ENCODE measurements around the gene SLC38A3. TPM values are rescaled to one million over a fixed set of nuclear protein-coding genes. Genes with fewer than 3 reads are reported as not detected.

The SLC38A3 gene
- total RNA-seq, 1 donor from 2014 or later, result 0.17 TPM

- peaks cover 4% of the 10 kb centered on the region for H3K27me3 Mint-ChIP-seq (ENCODE audit: insufficient read depth, low read depth)
- TF ChIP-seq, protein P1, sequence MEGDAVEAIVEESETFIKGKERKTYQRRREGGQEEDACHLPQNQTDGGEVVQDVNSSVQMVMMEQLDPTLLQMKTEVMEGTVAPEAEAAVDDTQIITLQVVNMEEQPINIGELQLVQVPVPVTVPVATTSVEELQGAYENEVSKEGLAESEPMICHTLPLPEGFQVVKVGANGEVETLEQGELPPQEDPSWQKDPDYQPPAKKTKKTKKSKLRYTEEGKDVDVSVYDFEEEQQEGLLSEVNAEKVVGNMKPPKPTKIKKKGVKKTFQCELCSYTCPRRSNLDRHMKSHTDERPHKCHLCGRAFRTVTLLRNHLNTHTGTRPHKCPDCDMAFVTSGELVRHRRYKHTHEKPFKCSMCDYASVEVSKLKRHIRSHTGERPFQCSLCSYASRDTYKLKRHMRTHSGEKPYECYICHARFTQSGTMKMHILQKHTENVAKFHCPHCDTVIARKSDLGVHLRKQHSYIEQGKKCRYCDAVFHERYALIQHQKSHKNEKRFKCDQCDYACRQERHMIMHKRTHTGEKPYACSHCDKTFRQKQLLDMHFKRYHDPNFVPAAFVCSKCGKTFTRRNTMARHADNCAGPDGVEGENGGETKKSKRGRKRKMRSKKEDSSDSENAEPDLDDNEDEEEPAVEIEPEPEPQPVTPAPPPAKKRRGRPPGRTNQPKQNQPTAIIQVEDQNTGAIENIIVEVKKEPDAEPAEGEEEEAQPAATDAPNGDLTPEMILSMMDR (IDR thresholded peaks at IDR 0.05), result no peak
- TF ChIP-seq EZH2 (IDR thresholded peaks at IDR 0.05) (no peak), EZH2phosphoT487 (IDR thresholded peaks at IDR 0.05) (no peak)
- H3K27ac ChIP-seq, result no peak overlapping the region
Measured at GRCh38 chr3:50183755-50184154, 21.3 kb upstream of the SLC38A3 start.

DNA sequence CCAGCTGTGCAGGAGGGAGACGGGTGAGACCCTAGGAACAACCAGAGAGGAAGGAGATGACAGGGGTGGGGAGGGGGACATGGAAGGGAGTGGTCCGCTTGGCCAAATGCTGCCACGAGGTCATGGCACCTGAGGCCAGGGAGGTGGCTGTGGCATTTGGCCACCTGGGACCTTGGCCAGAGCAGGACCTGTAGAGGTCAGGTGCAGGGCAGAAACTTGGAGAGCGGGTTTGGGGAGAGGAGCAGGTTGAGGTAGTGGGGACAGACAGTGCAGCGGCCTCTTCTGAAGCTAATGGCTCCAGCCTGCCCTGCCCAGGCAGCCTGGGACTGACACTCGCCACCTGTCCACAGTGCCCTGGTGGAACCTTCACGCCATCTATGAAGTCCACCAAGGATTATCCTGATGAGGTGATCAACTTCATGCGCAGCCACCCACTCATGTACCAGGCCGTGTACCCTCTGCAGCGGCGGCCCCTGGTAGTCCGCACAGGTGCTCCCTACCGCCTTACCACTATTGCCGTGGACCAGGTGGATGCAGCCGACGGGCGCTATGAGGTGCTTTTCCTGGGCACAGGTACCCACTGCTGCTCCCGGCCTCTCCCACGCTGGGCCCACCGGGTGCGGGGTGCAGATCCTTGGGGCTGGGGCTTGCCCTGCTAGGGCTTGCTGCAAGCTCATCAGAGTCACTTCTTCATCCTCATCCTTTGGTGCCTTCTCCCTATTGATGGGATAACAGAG is 20.7 kb upstream of the SLC38A3 start:
- Histone ChIP-seq H3F3A (ENCODE audit: low read depth) (peaks cover under 1% of the 10 kb centered on the region), H3K4me1 (peaks cover 6% of the 10 kb centered on the region), H3K79me2 (ENCODE audit: low read depth) (no peaks in the 10 kb centered on the region), H3K9me3 (ENCODE audit: low read depth) (no peaks in the 10 kb centered on the region), H3K9ac (no peak overlapping the region), H3K36me3 (no peaks in the 10 kb centered on the region), H2AFZ (replicated peaks) (no peak overlapping the region), H3K27me3 (no peaks in the 10 kb centered on the region), H3K4me2 (no peak overlapping the region), H4K20me1 (ENCODE audit: low read depth) (no peaks in the 10 kb centered on the region), H3K4me3 (no peak overlapping the region), H3K27ac (no peak overlapping the region)
- H3K36me3 Mint-ChIP-seq, result peaks cover 16% of the 10 kb centered on the region
- H3K4me1 Mint-ChIP-seq, result peaks cover 20% of the 10 kb centered on the region
- no peaks in the 10 kb centered on the region for H3K9me3 Mint-ChIP-seq
- no peak for TF ChIP-seq EZH2 (IDR thresholded peaks at IDR 0.05)
- TF ChIP-seq, protein P1 (IDR thresholded peaks at IDR 0.05), result no peak
- TF ChIP-seq EZH2phosphoT487 (IDR thresholded peaks at IDR 0.05), result no peak
- no peak for DNase-seq (ENCODE audit: low spot score)
- H3K27me3 Mint-ChIP-seq (ENCODE audit: insufficient read depth, low read depth), result peaks cover 4% of the 10 kb centered on the region
- no peak overlapping the region for H3K27ac Mint-ChIP-seq
- peak overlapping the region; percentile 27 for H3K4me3 Mint-ChIP-seq

More at GRCh38 chr3:50183755-50184154, 21.3 kb upstream of the SLC38A3 start:
- no peak for DNase-seq (ENCODE audit: low spot score)
- H3K36me3 ChIP-seq, result no peaks in the 10 kb centered on the region
- H3K4me3 ChIP-seq, result no peak overlapping the region
- no peaks in the 10 kb centered on the region for H3F3A ChIP-seq (ENCODE audit: low read depth)
- H3K36me3 Mint-ChIP-seq, result peaks cover 16% of the 10 kb centered on the region
- H2AFZ ChIP-seq (replicated peaks), result no peak overlapping the region
- H3K4me2 ChIP-seq, result no peak overlapping the region
- no peak overlapping the region for H3K4me3 Mint-ChIP-seq
- no peaks in the 10 kb centered on the region for H4K20me1 ChIP-seq (ENCODE audit: low read depth)
- H3K4me1 Mint-ChIP-seq, result peaks cover 15% of the 10 kb centered on the region
- peak overlapping the region; percentile 87 for H3K27ac Mint-ChIP-seq
- peaks cover under 1% of the 10 kb centered on the region for H3K4me1 ChIP-seq
- H3K9me3 Mint-ChIP-seq, result no peaks in the 10 kb centered on the region
- no peaks in the 10 kb centered on the region for H3K27me3 ChIP-seq
- no peaks in the 10 kb centered on the region for H3K79me2 ChIP-seq (ENCODE audit: low read depth)
- no peaks in the 10 kb centered on the region for H3K9me3 ChIP-seq (ENCODE audit: low read depth)
- no peak overlapping the region for H3K9ac ChIP-seq

GRCh38 chr3:50185230-50185629 is 19.8 kb upstream of the SLC38A3 start:
- TF ChIP-seq EZH2 (IDR thresholded peaks at IDR 0.05) (no peak), EZH2phosphoT487 (IDR thresholded peaks at IDR 0.05) (no peak)
- Histone ChIP-seq H3K79me2 (ENCODE audit: low read depth) (no peaks in the 10 kb centered on the region), H3K27ac (no peak overlapping the region), H3K4me2 (no peak overlapping the region), H3K4me3 (no peak overlapping the region), H3K9ac (no peak overlapping the region), H2AFZ (replicated peaks) (no peak overlapping the region), H3K9me3 (ENCODE audit: low read depth) (no peaks in the 10 kb centered on the region), H3F3A (ENCODE audit: low read depth) (peaks cover 6% of the 10 kb centered on the region), H3K4me1 (peaks cover 6% of the 10 kb centered on the region), H4K20me1 (ENCODE audit: low read depth) (no peaks in the 10 kb centered on the region), H3K36me3 (no peaks in the 10 kb centered on the region), H3K27me3 (no peaks in the 10 kb centered on the region)
- Mint-ChIP-seq H3K27me3 (ENCODE audit: insufficient read depth, low read depth) (peaks cover 4% of the 10 kb centered on the region), H3K4me3 (no peak overlapping the region), H3K4me1 (peaks cover 23% of the 10 kb centered on the region), H3K27ac (no peak overlapping the region), H3K9me3 (no peaks in the 10 kb centered on the region), H3K36me3 (peaks cover 15% of the 10 kb centered on the region)
- no peak for DNase-seq (ENCODE audit: low spot score)

- Histone ChIP-seq H3K27me3 (no peaks in the 10 kb centered on the region), H3K9ac (no peak overlapping the region), H3K79me2 (ENCODE audit: low read depth) (no peaks in the 10 kb centered on the region), H3K27ac (no peak overlapping the region), H4K20me1 (ENCODE audit: low read depth) (no peaks in the 10 kb centered on the region), H3K36me3 (no peaks in the 10 kb centered on the region), H3K9me3 (ENCODE audit: low read depth) (no peaks in the 10 kb centered on the region), H3K4me1 (peaks cover 6% of the 10 kb centered on the region), H3K4me3 (no peak overlapping the region), H2AFZ (replicated peaks) (no peak overlapping the region), H3K4me2 (no peak overlapping the region), H3F3A (ENCODE audit: low read depth) (peaks cover 6% of the 10 kb centered on the region)
- TF ChIP-seq EZH2 (IDR thresholded peaks at IDR 0.05) (no peak), EZH2phosphoT487 (IDR thresholded peaks at IDR 0.05) (no peak)
- TF ChIP-seq, protein P1 (IDR thresholded peaks at IDR 0.05), result no peak
- H3K36me3 Mint-ChIP-seq, result peaks cover 12% of the 10 kb centered on the region
- H3K4me3 Mint-ChIP-seq, result no peak overlapping the region
- H3K4me1 Mint-ChIP-seq, result peaks cover 23% of the 10 kb centered on the region
- peaks cover 4% of the 10 kb centered on the region for H3K27me3 Mint-ChIP-seq (ENCODE audit: insufficient read depth, low read depth)
- DNase-seq (ENCODE audit: low spot score), result no peak
- H3K27ac Mint-ChIP-seq, result no peak overlapping the region
- H3K9me3 Mint-ChIP-seq, result no peaks in the 10 kb centered on the region
Measured at GRCh38 chr3:50186096-50186495, 19.0 kb upstream of the SLC38A3 start.

All from neural progenitor cell (in vitro differentiated cells).